ENCODE results near the gene PTPRA.

PTPRA gene

GRCh38 chr20:2946988-2947961 lies 74.0 kb downstream of the PTPRA start:
- DNase-seq = no peak

DNA sequence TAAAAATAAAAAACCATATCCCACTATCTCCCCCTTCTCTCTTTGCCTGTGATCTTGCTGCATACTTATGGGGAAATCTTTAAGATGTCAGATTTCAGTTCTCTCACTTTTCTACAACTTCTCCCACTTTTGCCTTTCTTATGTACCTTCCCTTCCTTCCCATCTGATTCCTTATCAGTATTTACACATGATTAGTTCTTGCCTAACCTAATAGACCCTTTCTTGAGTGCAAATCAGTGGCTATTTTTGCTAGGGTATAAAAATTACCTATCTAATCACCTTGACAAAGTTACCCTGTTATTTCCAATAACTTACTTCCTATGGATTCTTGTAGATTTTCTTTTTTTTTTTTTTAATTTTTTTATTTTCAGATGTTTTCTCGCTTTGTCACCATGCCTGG lies 75.7 kb downstream of the PTPRA start:
- DNase-seq = no peak

GRCh38 chr20:2952766-2953165 lies 79.5 kb downstream of the PTPRA start:
- no peak for DNase-seq

GRCh38 chr20:2955257-2955970 lies 82.1 kb downstream of the PTPRA start:
- no peak for DNase-seq

DNA sequence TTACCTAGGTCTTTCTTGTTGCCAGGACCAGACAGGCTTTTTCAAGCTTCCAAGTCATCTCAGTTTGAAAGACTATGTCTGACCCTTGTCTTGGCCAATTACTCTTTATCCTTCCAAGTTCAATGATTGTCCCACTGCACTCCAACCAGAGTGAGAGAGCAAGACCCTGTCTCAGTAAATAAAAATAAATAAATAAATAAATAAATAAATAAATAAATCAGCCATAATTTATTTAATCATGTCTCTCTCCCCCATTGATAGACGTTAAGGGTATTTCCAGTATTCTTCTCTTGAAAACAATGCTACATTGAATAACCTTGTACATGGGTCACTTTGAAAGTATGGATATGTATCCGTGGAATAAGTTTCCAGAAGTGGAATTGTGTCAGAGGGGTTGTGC lies 83.2 kb downstream of the PTPRA start:
- no peak for DNase-seq

DNA sequence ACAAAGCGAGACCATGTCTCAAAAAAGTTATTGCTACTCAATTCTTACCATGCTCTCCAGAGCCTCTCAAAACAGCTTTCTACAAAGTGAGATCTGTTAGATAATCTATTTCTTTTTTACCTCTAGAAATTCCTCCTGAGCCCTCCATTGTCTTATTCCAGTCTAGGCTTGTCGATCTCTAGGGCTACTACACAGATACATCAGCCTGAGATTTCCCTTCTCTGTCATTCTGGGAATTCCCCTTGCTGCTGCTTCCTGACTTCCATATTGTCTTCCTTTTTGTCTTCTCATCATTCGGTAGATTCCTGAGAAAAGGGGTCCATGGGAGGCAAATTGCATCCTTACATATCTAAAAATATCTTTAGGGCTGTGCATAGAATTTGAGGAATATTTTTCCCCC lies 94.6 kb downstream of the PTPRA start:
- no peak for DNase-seq

GRCh38 chr20:2972126-2972525 lies 98.8 kb downstream of the PTPRA start:
- DNase-seq = no peak

DNA sequence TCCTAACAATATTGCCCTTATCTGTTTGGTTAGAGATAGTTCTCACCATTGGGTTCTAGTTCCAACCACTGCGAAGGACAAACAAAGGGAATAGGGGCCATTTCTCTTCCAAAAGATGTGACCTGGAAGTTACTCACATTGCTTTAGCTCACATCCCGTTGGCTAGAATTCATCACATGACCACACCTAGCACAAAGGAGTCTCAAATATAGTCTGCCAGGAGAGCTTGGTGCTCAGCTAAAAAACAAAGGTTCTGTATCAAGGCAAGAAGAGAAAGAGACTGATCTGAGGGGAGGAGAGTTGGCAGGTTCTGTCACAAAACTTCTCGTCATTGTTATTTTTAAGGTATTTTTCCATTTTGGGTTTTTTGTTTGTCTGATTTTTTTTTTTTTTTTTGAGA lies 100.3 kb downstream of the PTPRA start:
- no peak for DNase-seq

DNA sequence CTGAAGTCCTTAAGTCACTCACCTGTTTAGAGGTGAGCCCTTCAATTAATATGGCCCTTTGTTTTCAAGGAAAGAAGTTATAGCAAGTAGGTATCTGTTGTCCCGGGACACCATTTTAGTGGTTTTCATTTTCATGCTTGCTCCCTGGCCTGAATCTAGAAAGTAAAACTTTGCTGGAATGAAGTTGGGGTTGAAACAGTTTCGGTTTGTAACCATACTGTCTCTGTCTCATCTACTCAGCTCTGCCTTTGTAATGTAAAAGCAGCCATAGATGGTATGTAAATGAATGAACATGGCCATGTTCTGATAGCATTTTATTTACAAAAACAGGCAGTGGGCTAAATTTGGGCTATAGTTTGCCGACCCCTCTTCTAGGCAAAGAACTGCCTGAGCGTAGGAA lies 105.2 kb downstream of the PTPRA start:
- DNase-seq = no peak

GRCh38 chr20:2981646-2982045 lies 108.4 kb downstream of the PTPRA start:
- no peak for DNase-seq

DNA sequence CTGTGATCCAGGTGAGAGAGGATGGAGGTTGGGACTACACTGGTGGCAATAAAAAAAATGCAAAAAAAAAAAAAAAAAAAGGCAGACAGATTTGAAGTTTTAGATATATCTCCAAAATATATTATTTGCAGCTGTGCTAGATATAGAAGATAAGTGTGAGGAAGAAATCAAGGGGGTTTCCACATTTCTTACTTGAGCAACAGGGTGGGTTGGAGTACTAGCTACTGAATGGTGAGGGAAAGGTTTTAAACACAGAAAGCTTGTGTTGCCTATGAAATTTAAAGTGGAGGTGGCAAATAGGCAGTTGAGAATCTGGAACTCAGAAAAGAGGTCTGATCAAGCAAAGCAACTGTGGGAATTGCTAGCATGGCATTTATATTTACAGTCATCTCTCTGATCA lies 110.2 kb downstream of the PTPRA start:
- DNase-seq = no peak

DNA sequence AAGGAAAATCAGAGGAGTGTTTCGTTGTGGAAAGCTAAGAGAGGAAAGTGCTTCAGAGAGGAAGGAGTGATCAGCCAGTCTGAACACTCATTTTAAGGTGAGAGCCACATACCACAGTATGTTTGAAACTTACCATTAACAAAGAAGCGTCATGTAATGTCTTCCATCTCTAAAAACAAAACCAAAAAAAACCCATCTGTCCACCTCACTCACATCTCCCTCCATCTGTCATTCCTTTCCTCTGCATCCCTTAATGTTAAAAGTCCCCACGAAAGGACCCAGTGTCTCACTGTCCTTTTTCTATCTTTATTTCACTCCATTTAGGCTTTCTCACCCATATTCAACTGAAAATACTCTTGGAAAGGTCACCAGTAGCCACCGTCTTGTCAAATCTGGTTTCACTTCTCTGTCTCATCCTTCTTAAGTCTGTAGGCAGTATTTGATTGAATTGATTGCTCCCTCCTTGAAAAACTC lies 110.8 kb downstream of the PTPRA start:
- DNase-seq = no peak

DNA sequence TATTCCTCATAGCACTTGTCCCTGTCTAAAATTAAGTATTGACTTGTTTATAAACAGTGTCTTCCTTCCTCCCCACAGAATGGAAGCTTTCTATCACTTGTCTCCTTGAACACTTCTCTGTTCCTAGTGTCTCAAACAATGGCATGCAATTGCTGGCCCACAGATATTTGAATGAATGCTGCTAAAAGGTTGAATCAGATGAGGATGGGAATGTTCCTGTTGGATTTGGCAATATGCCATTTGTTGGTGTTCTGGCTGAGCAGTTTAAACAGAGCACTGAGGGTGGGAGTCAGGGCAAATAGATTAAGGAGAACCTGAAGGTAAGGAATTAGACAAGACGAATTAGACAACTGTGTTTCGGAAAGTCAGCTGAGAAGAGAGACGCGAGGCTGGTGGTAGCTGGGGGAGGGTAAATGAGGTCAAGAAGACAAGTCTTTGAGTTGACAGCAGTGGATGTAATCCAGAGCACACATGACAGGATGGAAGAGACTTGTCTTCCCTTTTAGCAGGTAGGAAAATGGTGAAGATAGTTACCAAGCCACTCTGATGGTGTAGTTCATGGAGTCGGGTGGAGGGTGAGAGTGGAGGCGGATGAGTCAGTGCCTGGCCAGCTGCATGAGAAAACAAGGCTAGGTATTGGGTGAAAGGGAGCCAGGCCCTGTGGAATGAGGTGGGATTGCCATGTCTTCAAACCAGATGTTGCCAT lies 111.8 kb downstream of the PTPRA start:
- no peak for DNase-seq

- DNase-seq = no peak
Measured at GRCh38 chr20:2986466-2986865, 113.2 kb downstream of the PTPRA start.

DNA sequence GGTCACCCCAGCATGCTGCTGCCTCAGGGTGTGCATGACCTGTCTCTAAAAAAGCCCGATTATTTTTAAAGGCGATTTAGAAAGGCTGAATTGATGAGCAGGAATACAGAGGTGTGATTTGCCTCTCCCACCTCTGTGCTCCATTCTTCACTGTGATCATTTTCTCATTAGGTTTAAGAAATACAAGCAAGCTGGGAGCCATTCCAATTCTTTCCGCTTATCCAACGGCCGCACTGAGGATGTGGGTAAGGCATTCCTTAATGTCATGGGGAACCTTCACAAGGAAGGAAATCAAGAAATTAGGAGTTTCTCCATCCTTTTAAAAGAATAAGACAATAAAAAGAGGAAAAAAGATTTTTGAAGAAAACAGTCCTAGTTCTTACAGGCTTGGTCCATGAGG lies 114.6 kb downstream of the PTPRA start:
- no peak for DNase-seq

- no peak for DNase-seq
Measured at GRCh38 chr20:2991532-2991931, 118.3 kb downstream of the PTPRA start.

- no peak for DNase-seq
Measured at GRCh38 chr20:2993250-2993649, 120.0 kb downstream of the PTPRA start.

DNA sequence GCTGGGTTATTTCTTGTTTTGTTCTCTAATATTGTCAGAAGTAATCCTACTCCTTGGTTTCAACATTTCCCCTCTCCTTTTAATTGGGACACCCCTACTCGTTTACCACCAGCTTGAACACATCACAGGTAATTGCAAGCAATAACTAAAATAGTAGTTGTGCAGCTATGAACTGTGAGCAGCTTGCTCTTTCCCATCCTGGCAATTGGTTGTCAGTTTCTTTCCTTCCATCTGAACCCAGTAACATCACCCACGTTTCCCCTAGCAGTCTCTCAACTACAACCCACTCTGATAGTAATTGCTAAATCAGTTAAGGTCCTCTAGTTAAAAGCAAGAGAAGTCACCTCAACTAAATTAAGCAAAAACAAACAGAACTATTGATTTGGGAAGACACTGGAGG lies 122.5 kb downstream of the PTPRA start:
- DNase-seq = no peak

- DNase-seq = no peak
Measured at GRCh38 chr20:2998728-2999127, 125.4 kb downstream of the PTPRA start.

DNA sequence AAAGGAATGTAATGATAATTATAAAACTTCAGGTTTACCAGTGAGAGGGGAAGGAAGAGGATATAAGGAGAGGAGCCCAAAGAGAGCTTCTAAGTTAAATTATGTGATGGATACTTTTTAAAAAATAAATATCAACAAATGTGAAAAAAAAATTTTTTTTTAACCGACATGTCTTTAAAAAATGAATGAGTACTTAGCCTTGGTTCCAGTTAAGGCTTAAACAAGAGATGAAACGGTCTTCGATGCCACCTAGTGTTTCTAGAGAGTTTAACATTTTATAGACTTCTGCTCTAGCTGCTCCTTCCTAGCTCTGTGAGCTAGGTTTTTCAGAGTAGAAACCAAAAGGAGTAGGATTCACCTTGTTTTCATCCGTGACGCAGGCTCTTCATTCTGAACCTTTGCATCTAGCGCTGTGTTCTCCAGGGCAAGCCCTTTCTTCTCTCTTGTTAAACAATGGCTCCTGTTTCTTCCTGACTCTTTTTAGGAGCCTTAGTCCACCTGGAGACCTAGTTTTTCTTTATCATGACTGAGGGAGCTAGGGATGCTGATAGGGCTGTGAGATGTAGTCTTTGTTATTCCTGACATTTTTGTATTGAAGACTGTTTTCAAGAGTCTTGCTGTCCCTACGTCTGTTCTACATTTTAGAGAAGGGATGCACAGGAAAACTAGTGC lies 127.7 kb downstream of the PTPRA start:
- peak; percentile 6 for DNase-seq

DNA sequence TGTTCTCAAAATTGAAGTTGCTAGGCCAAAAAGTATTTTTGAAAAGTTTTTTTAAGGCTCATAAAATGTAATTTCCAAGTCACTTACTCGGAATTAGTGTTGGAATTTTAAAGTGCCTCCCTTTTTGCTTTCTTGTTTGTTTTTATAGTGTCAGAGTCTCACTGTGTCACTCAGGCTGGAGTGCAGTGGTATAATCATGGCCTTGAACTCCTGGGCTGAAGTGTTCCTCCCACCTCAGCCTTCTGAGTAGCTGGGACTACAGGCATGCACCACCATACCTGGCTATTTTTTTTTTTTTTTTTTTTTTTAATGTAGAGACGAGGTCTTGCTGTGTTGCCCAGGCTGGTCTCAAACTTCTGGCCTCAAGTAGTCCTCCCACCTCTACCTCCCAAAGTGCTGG lies 130.1 kb downstream of the PTPRA start:
- DNase-seq = no peak

DNA sequence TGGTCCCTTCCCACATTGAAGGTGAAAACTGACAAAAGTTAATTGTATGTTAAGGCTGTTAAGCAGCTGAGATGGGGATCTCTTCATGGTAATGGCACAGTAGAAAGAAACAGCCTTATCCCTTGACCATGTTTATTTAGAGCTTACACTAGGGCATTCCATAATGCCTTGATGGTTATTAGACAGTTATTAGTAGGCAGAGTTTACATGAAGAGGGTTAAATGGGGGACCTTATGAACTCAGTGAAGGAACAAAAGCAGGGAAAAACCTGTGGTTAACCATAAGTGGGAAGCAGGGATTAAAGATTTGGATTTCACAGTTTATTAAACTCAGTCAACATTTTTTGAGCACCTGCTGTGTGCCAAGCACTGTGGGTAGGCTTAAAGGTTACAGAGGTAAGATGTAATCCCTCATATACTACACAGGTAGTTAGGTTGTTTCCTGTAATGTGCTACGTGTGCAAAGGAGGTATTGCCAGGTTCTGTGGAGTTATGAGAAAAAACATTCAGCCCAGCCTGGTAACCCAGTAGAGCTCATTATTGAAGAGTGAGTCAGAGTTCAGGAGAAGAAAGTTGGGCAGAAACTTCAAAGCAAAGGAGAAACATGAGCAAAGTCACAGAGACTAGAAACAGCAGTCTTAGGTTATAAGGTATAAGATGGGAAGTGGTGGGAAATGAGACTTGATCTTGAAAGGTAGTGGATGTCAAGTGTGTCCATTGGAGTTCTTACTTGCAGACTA lies 137.9 kb downstream of the PTPRA start:
- no peak for DNase-seq
